ENCODE data around the gene TANGO6.

TANGO6 gene

DNA sequence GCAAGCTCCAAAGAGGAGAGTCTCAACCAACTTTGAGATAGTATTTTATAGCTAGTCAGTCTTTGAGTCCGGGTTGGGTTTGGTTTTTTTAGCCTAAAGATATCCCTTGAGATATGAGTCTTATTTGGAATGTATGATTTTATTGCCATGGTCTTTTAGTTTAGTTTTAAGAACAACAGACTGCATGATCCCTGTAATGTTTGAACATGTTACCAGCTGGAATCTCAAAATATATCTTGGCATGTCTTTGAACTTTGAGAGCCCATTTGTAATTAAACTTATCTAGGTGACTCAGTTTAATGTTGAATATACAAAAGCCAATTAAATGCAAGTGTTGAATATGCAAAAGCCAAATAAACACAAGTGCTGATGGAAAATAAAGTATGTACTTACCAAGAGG lies 100.6 kb downstream of the TANGO6 start:
- Histone ChIP-seq H3K9ac (ENCODE audit: low read depth, low read length) (no peak overlapping the region), H3K9me3 (ENCODE audit: insufficient read depth, low read depth, low read length) (peaks cover 4% of the 10 kb centered on the region; the same call in 1 of the 2 replicates), H3K4me3 (ENCODE audit: low read length) (no peak overlapping the region), H3K4me1 (ENCODE audit: insufficient read depth, low read length) (no peaks in the 10 kb centered on the region), H3K36me3 (ENCODE audit: insufficient read depth, low read depth, low read length) (no peaks in the 10 kb centered on the region), H3K27ac (ENCODE audit: low read length) (no peak overlapping the region), H3K27me3 (ENCODE audit: insufficient read depth, low read length) (no peaks in the 10 kb centered on the region)

GRCh38 chr16:68948230-68948910 lies 105.0 kb downstream of the TANGO6 start:
- Histone ChIP-seq H3K9ac (ENCODE audit: low read depth, low read length) (no peak overlapping the region), H3K36me3 (ENCODE audit: insufficient read depth, low read depth, low read length) (no peaks in the 10 kb centered on the region), H3K4me1 (ENCODE audit: insufficient read depth, low read length) (no peaks in the 10 kb centered on the region), H3K27me3 (ENCODE audit: insufficient read depth, low read length) (no peaks in the 10 kb centered on the region), H3K4me3 (ENCODE audit: low read length) (no peak overlapping the region), H3K27ac (ENCODE audit: low read length) (no peak overlapping the region), H3K9me3 (ENCODE audit: insufficient read depth, low read depth, low read length) (peaks cover 4% of the 10 kb centered on the region; the same call in 1 of the 2 replicates)

DNA sequence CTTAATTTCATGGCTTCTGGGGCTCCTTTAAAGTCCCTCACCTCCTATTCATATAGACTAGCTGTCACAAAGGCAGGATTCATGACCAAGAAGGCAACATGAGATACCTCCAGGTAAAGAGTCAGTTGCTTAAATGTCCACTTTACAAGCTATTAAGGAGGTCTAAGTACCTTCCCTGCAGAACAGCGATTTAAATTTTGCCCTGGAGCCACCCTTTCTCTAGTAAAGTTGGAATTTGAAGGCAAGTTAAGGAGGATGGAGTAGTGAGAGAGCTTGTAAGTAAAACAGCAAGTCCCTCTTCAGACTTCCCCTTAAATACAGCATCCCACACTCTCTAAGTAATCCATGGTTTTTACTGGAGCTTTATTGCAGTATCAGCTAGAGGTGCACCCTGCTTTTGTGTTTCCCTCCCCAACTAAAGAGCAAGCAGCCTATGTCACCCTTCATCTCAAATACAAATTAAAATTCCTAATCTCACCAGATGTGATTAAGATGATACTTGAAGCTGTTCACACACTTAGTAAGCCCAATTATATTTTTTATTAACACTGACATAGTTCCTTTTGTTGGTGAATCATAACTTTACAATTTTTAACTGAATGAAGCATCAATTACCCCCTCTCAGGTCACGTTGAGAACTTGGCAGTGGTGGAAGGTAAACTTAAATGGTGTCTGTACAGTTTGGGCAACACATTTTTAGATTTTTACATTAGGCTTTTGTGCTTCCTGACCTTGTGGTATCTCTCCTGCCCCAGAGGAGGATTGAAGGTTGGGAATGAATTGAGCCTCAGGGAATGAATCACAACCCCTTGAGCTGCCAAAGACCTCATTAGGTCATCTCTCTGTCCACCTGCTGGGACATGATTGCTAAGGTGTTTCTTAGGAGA lies 108.9 kb downstream of the TANGO6 start:
- Histone ChIP-seq H3K9me3 (ENCODE audit: insufficient read depth, low read depth, low read length) (no peaks in the 10 kb centered on the region), H3K4me3 (ENCODE audit: low read length) (no peak overlapping the region), H3K9ac (ENCODE audit: low read depth, low read length) (no peak overlapping the region), H3K36me3 (ENCODE audit: insufficient read depth, low read depth, low read length) (no peaks in the 10 kb centered on the region), H3K4me1 (ENCODE audit: insufficient read depth, low read length) (peaks cover 5% of the 10 kb centered on the region; the same call in 1 of the 2 replicates), H3K27ac (ENCODE audit: low read length) (no peak overlapping the region), H3K27me3 (ENCODE audit: insufficient read depth, low read length) (no peaks in the 10 kb centered on the region)

DNA sequence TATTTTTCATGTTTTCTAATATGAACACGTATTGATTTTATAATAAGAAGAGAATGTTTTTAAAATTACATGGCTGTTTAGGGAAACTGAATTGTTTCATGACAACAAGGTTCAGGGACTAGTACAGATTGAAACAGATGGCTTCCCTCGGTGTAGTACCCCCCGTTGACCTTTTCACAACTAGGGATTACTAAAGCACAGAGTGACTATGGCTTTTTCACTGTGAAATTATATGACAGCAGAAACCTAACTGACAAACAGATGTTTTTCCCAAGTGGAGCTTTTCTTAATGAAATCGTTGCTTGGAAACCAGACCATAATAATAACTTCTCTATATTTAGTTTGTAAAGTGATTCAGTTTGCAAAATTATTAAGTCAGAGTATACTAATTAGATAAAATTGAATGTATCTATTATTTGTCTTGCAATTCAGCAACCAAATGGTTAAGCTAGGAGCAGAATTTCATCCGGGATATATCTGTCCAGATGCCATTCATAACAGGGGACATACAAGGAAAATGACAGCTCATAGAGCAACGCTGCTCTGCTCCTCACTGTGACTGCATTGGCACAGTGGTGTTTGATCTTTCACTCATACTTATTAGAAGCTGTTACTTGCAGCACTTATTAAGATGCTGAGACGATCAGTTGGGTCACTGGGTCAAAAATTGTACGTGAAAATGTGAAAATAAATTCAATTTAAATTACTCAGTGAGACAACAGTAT lies 111.7 kb downstream of the TANGO6 start:
- H3K4me1 ChIP-seq (ENCODE audit: insufficient read depth, low read length): peaks cover 9% of the 10 kb centered on the region; the same call in 1 of the 2 replicates
- no peaks in the 10 kb centered on the region for H3K27me3 ChIP-seq (ENCODE audit: insufficient read depth, low read length)
- H3K9ac ChIP-seq (ENCODE audit: low read depth, low read length): no peak overlapping the region
- H3K9me3 ChIP-seq (ENCODE audit: insufficient read depth, low read depth, low read length): no peaks in the 10 kb centered on the region
- no peaks in the 10 kb centered on the region for H3K36me3 ChIP-seq (ENCODE audit: insufficient read depth, low read depth, low read length)
- no peak overlapping the region for H3K27ac ChIP-seq (ENCODE audit: low read length)
- H3K4me3 ChIP-seq (ENCODE audit: low read length): no peak overlapping the region

- peaks cover 13% of the 10 kb centered on the region; the same call in 1 of the 2 replicates for H3K4me1 ChIP-seq (ENCODE audit: insufficient read depth, low read length)
- H3K36me3 ChIP-seq (ENCODE audit: insufficient read depth, low read depth, low read length): no peaks in the 10 kb centered on the region
- H3K4me3 ChIP-seq (ENCODE audit: low read length): peak overlapping the region; percentile 28; the same call in 1 of the 2 replicates
- no peak overlapping the region for H3K27ac ChIP-seq (ENCODE audit: low read length)
- peak overlapping the region; percentile 35; the same call in 1 of the 2 replicates for H3K9ac ChIP-seq (ENCODE audit: low read depth, low read length)
- no peaks in the 10 kb centered on the region for H3K27me3 ChIP-seq (ENCODE audit: insufficient read depth, low read length)
- no peaks in the 10 kb centered on the region for H3K9me3 ChIP-seq (ENCODE audit: insufficient read depth, low read depth, low read length)
Observed at GRCh38 chr16:68960910-68961309, 117.6 kb downstream of the TANGO6 start.

DNA sequence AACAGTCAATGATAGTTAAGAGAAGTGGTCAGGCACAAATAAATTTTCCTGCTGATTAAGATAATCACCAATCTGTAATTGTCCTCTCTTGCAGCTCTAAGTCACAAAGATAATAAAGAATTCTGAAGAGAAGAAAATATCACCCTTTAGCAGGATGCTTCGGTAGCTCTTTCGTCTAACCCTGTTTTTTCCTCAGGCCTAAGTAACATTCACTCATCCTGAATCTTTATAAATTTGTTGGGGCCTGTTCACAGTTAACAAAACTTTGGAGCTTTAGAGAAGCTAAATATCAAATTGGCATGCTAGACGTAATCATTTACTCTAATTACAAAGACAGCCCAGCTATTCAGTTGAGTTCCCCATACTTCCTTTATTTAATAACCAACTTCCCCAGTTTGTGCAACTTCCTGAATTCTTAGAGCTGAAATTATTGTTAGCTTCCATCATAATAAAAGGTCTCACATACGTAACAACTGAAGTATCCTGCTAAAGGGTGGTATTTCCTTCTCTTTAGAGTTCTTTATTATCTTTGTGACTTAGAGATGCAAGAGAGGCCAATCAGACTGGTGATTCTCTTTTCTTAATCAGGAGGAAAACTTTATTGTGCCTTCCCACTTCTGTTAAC lies 118.6 kb downstream of the TANGO6 start:
- no peak overlapping the region for H3K4me3 ChIP-seq (ENCODE audit: low read length)
- no peaks in the 10 kb centered on the region for H3K9me3 ChIP-seq (ENCODE audit: insufficient read depth, low read depth, low read length)
- no peaks in the 10 kb centered on the region for H3K27me3 ChIP-seq (ENCODE audit: insufficient read depth, low read length)
- H3K4me1 ChIP-seq (ENCODE audit: insufficient read depth, low read length): peaks cover 13% of the 10 kb centered on the region; the same call in 1 of the 2 replicates
- no peaks in the 10 kb centered on the region for H3K36me3 ChIP-seq (ENCODE audit: insufficient read depth, low read depth, low read length)
- no peak overlapping the region for H3K27ac ChIP-seq (ENCODE audit: low read length)
- no peak overlapping the region for H3K9ac ChIP-seq (ENCODE audit: low read depth, low read length)

DNA sequence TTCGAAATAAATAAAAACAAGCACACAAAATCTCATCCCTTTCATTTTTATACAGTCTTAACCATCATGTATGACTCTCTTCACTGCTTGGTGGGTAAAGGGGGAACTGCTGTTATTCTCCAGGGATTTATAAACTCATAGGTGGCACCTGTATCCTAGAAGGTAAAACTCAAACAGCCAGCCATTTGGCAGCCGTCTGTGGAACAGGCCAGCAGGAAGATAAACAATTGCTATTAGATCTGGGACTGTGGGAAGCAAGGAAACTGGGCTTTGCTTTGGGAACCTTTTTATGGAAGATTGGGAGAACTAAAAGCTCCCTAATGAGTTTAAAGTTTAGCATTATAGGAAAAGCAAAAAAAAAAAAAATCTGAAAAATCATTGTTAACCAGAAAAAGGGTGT lies 126.0 kb downstream of the TANGO6 start:
- H3K4me1 ChIP-seq (ENCODE audit: insufficient read depth, low read length): peaks cover 25% of the 10 kb centered on the region; the same call in 1 of the 2 replicates
- H3K27ac ChIP-seq (ENCODE audit: low read length): no peak overlapping the region
- H3K9ac ChIP-seq (ENCODE audit: low read depth, low read length): no peak overlapping the region
- H3K27me3 ChIP-seq (ENCODE audit: insufficient read depth, low read length): no peaks in the 10 kb centered on the region
- H3K4me3 ChIP-seq (ENCODE audit: low read length): no peak overlapping the region
- no peaks in the 10 kb centered on the region for H3K9me3 ChIP-seq (ENCODE audit: insufficient read depth, low read depth, low read length)
- no peaks in the 10 kb centered on the region for H3K36me3 ChIP-seq (ENCODE audit: insufficient read depth, low read depth, low read length)

DNA sequence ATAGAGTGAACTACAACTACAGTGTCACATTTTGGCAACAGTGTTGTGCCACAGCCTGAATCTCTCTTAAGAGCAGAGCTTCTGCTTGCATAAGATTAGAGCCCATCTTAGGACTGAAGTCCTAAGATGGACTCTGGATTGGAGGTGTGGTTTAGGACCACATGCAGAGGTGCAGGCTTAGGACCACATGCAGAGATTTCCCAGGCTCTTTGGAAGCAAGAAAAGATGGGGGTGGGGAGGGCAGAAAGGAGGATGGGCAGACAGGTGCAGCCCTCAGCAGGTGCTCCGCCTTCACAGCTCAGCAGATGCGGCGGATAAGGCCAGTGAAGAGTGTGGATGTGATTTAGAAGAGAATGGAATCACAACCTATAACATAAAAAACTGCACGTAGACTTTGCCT lies 128.7 kb downstream of the TANGO6 start:
- Histone ChIP-seq H3K4me3 (ENCODE audit: low read length) (peak overlapping the region; percentile 11; the same call in 1 of the 2 replicates), H3K9ac (ENCODE audit: low read depth, low read length) (peak overlapping the region; percentile 18; the same call in 1 of the 2 replicates), H3K9me3 (ENCODE audit: insufficient read depth, low read depth, low read length) (no peaks in the 10 kb centered on the region), H3K36me3 (ENCODE audit: insufficient read depth, low read depth, low read length) (peaks cover 19% of the 10 kb centered on the region; the same call in 1 of the 2 replicates), H3K4me1 (ENCODE audit: insufficient read depth, low read length) (peaks cover 25% of the 10 kb centered on the region; the same call in 1 of the 2 replicates), H3K27ac (ENCODE audit: low read length) (no peak overlapping the region), H3K27me3 (ENCODE audit: insufficient read depth, low read length) (no peaks in the 10 kb centered on the region)

GRCh38 chr16:68972720-68973119 lies 129.4 kb downstream of the TANGO6 start:
- H3K36me3 ChIP-seq (ENCODE audit: insufficient read depth, low read depth, low read length): peaks cover 19% of the 10 kb centered on the region; the same call in 1 of the 2 replicates
- peak overlapping the region; percentile 18; the same call in 1 of the 2 replicates for H3K9ac ChIP-seq (ENCODE audit: low read depth, low read length)
- H3K4me1 ChIP-seq (ENCODE audit: insufficient read depth, low read length): peaks cover 25% of the 10 kb centered on the region; the same call in 1 of the 2 replicates
- no peaks in the 10 kb centered on the region for H3K27me3 ChIP-seq (ENCODE audit: insufficient read depth, low read length)
- peak overlapping the region; percentile 11; the same call in 1 of the 2 replicates for H3K4me3 ChIP-seq (ENCODE audit: low read length)
- H3K9me3 ChIP-seq (ENCODE audit: insufficient read depth, low read depth, low read length): no peaks in the 10 kb centered on the region
- H3K27ac ChIP-seq (ENCODE audit: low read length): peak overlapping the region; percentile 79

DNA sequence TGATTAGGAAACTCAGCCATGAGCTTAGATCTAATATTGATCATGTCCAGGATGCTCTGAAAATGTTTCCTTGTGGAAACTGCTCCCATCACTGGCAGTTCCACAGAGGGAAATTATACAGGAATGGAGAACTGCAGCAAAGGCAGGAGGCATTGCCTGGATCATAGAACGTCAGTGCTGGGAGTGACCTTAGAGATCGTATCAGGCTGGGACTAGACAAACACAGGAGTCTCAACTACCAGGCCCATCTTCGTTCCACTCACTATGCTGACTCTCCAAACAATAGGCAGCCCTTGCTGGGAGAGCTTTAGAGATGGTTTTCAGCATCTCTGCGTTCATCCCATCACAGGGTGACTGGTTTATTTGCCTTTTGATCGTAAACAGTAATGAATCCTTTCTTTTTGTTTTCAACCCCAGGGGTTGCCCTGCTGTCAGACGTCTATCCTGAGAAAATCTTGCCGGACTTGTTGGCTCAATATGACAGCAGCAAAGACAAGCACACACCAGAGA lies 130.3 kb downstream of the TANGO6 start:
- no peaks in the 10 kb centered on the region for H3K9me3 ChIP-seq (ENCODE audit: insufficient read depth, low read depth, low read length)
- H3K27ac ChIP-seq (ENCODE audit: low read length): peak overlapping the region; percentile 79
- peak overlapping the region; percentile 18; the same call in 1 of the 2 replicates for H3K9ac ChIP-seq (ENCODE audit: low read depth, low read length)
- peaks cover 19% of the 10 kb centered on the region; the same call in 1 of the 2 replicates for H3K36me3 ChIP-seq (ENCODE audit: insufficient read depth, low read depth, low read length)
- H3K4me1 ChIP-seq (ENCODE audit: insufficient read depth, low read length): peaks cover 25% of the 10 kb centered on the region; the same call in 1 of the 2 replicates
- H3K27me3 ChIP-seq (ENCODE audit: insufficient read depth, low read length): no peaks in the 10 kb centered on the region
- H3K4me3 ChIP-seq (ENCODE audit: low read length): no peak overlapping the region

Data from iPS-20b (cell line).